K562 (cell line): Measurements from ENCODE around the gene CCDC69. TPM values are rescaled to one million over a fixed set of nuclear protein-coding genes. Genes with fewer than 3 reads are reported as not detected.

ENCODE experiments used
- ATAC-seq: fragments of 200-7000 bp; cut with Tn5 transposase; 3 replicates; pipeline ENCODE4 v1.9.1; 2020; ENCODE audit warnings: moderate library complexity
- BruUV-seq: library from RNA; stranded (reverse); fragments of 400-500 nt; replicated peaks from 2 replicates; lab custom pipeline; 2021; lab: Mats Ljungman, UMichigan
- CTCF ChIA-PET: fragments of 300-600 bp; formaldehyde crosslinking; extraction: SDS; loops from one replicate; lab custom pipeline; 2021; ENCODE audit warnings: low intra/inter-chr PET ratio; lab: Yijun Ruan, JAX
- POLR2A ChIA-PET: fragments of 300-600, 350-650 bp; sonication (Branson Sonifier 250); formaldehyde crosslinking; extraction: SDS; loops from one replicate; lab custom pipeline; 2021; ENCODE audit warnings: antibody characterized with exemption, inconsistent platforms; lab: Yijun Ruan, JAX
- DNase-seq, 4 experiments: peaks; one replicate each; pipeline versions ENCODE4 v3.0.0 to v3.0.0-alpha.2; 2011 to 2018; ENCODE audit warnings: low spot score in 3 of 4, mixed read lengths in 3 of 4; ENCODE audit errors: extremely low read depth in 1 of 4
- FAIRE-seq: peaks from 2 replicates; lab custom pipeline; 2011; peaks lifted over from hg19 to GRCh38; lab: Jason Lieb, UNC
- H2AFZ ChIP-seq: 2 replicates; pipeline ENCODE4 v1.6.0; 2011; ENCODE audit warnings: low read depth, low read length, control low read depth, inconsistent platforms
- H3K27ac ChIP-seq: fragments of 200-600 bp; 3 replicates; pipeline ENCODE4 v1.8.0; 2011; ENCODE audit warnings: low read depth, mild to moderate bottlenecking, control low read depth, inconsistent platforms, low read length, moderate library complexity, mixed read lengths; ENCODE audit errors: extremely low read depth
- H3K27me3 ChIP-seq, 2 experiments: fragments of 300-600 bp in 1 of 2; 2 replicates in 1 of 2; 3 replicates in 1 of 2; pipeline versions ENCODE4 v1.6.0 to v1.8.0; 2011; ENCODE audit warnings: inconsistent platforms in 2 of 2, low read length in 2 of 2, mild to moderate bottlenecking in 1 of 2, mixed read lengths in 1 of 2, moderate library complexity in 1 of 2; ENCODE audit not compliant: control insufficient read depth in 2 of 2, insufficient read depth in 2 of 2
- H3K36me3 ChIP-seq: fragments of 300-600 bp; 3 replicates; pipeline ENCODE4 v1.8.0; 2011; ENCODE audit warnings: mild to moderate bottlenecking, low read length, inconsistent platforms; ENCODE audit not compliant: control insufficient read depth, insufficient read depth
- H3K4me1 ChIP-seq, 2 experiments: fragments of 200-600 bp in 1 of 2; replicated peaks in 1 of 2; 2 replicates in 1 of 2; 3 replicates in 1 of 2; pipeline versions ENCODE4 v1.5.1 to v1.8.0; 2011; ENCODE audit warnings: inconsistent platforms in 2 of 2, low read length in 2 of 2, mild to moderate bottlenecking in 1 of 2, mixed read lengths in 1 of 2, moderate library complexity in 1 of 2; ENCODE audit not compliant: control insufficient read depth in 2 of 2, insufficient read depth in 2 of 2
- H3K4me2 ChIP-seq: 2 replicates; pipeline ENCODE4 v1.6.1; 2011; ENCODE audit warnings: low read length, control low read depth, inconsistent platforms, mixed read lengths; ENCODE audit not compliant: insufficient read depth
- H3K4me3 ChIP-seq: fragments of 200-600 bp; sonication (generic), shearing (Covaris generic); 2 replicates; pipeline ENCODE4 v1.5.1; 2016; ENCODE audit warnings: control low read depth, inconsistent platforms
- H3K79me2 ChIP-seq: fragments of 200-600 bp; 3 replicates; pipeline ENCODE4 v1.8.0; 2011; ENCODE audit warnings: low read length, inconsistent platforms; ENCODE audit not compliant: control insufficient read depth, insufficient read depth
- H3K9ac ChIP-seq, 2 experiments: 2 replicates each; pipeline versions ENCODE4 v1.6.0 to v1.6.1; 2011; ENCODE audit warnings: low read depth in 2 of 2, low read length in 2 of 2, control low read depth in 1 of 2, inconsistent platforms in 1 of 2, mild to moderate bottlenecking in 1 of 2, mixed read lengths in 1 of 2; ENCODE audit not compliant: insufficient read depth in 1 of 2
- H3K9me1 ChIP-seq: one replicate; pipeline ENCODE4 v1.6.0; 2011; ENCODE audit warnings: inconsistent platforms, mild to moderate bottlenecking, low read length, moderate library complexity; ENCODE audit not compliant: control insufficient read depth, insufficient read depth
- H3K9me3 ChIP-seq: replicated peaks from 2 replicates; pipeline ENCODE4 v1.5.1; 2011; ENCODE audit warnings: low read depth, low read length, inconsistent platforms; ENCODE audit not compliant: control insufficient read depth, insufficient read depth
- H4K20me1 ChIP-seq: replicated peaks from 2 replicates; pipeline ENCODE4 v1.6.1; 2011; ENCODE audit warnings: low read length, inconsistent platforms, mixed read lengths; ENCODE audit not compliant: control insufficient read depth, insufficient read depth
- FOSL1 ChIP-seq: fragments of 200-800 bp; sonication (Bioruptor generic); conservative IDR thresholded peaks from 2 replicates; pipeline ENCODE4 v1.6.1; 2016; ENCODE audit warnings: missing genetic modification characterization, missing compliant biosample characterization
- MEIS2 ChIP-seq: fragments of 450-650 bp; IDR thresholded peaks from 2 replicates; pipeline ENCODE4 v1.6.1; 2014; ENCODE audit warnings: mild to moderate bottlenecking; ENCODE audit not compliant: partially characterized antibody
- PBX2 ChIP-seq, 2 experiments: IDR thresholded peaks in 1 of 2; conservative IDR thresholded peaks in 1 of 2; 2 replicates each; pipeline ENCODE4 v1.6.1; 2016; ENCODE audit warnings: low read depth in 2 of 2, mild to moderate bottlenecking in 1 of 2, missing compliant biosample characterization in 1 of 2, missing genetic modification characterization in 1 of 2, moderate library complexity in 1 of 2
- PKNOX1 ChIP-seq: fragments of 450-650 bp; IDR thresholded peaks from 2 replicates; pipeline ENCODE4 v1.6.1; 2016
- WGBS: fragments of 100-300 bp; shearing (Covaris generic); methylation state at CpG from one replicate; pipeline ENCODE4 v1.1.6; 2016; ENCODE audit warnings: low coverage, mixed read lengths; ENCODE audit not compliant: insufficient coverage; ENCODE audit errors: missing lambda C conversion rate; 5-methylcytosine and 5-hydroxymethylcytosine counted together
- in situ Hi-C: fragments of 300-500 bp; cut with MboI; formaldehyde crosslinking; loops from 4 replicates; pipeline ENCODE4 v1.15.0; 2018; ENCODE audit warnings: inconsistent platforms, mixed read lengths
- intact Hi-C: fragments of 100-400 bp; cut with micrococcal nuclease; formaldehyde crosslinking; loops from 2 replicates; pipeline ENCODE4 v1.14.2; 2022
- polyA plus RNA-seq, 8 experiments: library from polyadenylated mRNA; depleted of rRNA in 4 of 8; stranded (reverse) in 5 of 8; unstranded in 3 of 8; fragments of >200 nt; fragmentation: Nextera tagmentation in 2 of 8; fragmentation: Illumina TruSeq in 1 of 8; extraction: Ambion mirVana in 2 of 8; extraction: Trizol in 1 of 8; gene quantifications; 2 replicates each; pipeline versions ENCODE4 v1.2.1 to v1.2.3, GENCODE V29; 2011 to 2014; ENCODE audit warnings: inconsistent platforms in 1 of 8, missing spikeins in 1 of 8
- total RNA-seq, 7 experiments: library from RNA; depleted of rRNA in 6 of 7; stranded (reverse); fragments of >200 nt in 6 of 7; fragmentation: Illumina TruSeq in 2 of 7; extraction: Trizol in 2 of 7; gene quantifications; 2 replicates each; pipeline versions ENCODE4 v1.2.1 to v1.2.3, GENCODE V29; 2011 to 2021; ENCODE audit warnings: low replicate concordance in 1 of 7

Gene CCDC69
- total and polyA plus RNA-seq, 9 of the 15 experiments (the other 6 are each of a cell fraction or from before 2014, with no cell fraction given), result 0.65 to 12.2 (median 7.6) TPM

- Histone ChIP-seq H3K4me1 (peaks cover 8 to 12% of the 10 kb centered on the region in 2 experiments; a peak in 4 of 5 replicates), H3K79me2 (no peaks in the 10 kb centered on the region), H3K4me3 (no peak overlapping the region), H3K27ac (no peak overlapping the region), H3K4me2 (no peak overlapping the region), H3K9ac (no peak overlapping the region), H3K27me3 (0 out of 5 replicates have a peak, but pooled peaks cover 0 to 4% of the 10 kb centered on the region in 2 experiments), H2AFZ (no peak overlapping the region), H3K36me3 (no peaks in the 10 kb centered on the region), H3K9me3 (no peaks in the 10 kb centered on the region), H4K20me1 (no peaks in the 10 kb centered on the region), H3K9me1 (no peaks in the 10 kb centered on the region)
- no peak for FAIRE-seq
- no TSS peak for BruUV-seq
- no peak for ATAC-seq
- ChIA-PET POLR2A (interaction anchor here (0.8 kb wide), 1 partner anchor 113 kb away, joined by 3 read pairs; no protein-coding TSS in a partner anchor), CTCF (no interaction called here)
- intact Hi-C loops (no loop called here), in situ Hi-C loops (no loop called here)
- peak; percentile 32 for TF ChIP-seq MEIS2
- no peak for TF ChIP-seq PBX2 (CRISPR knock-in tag; IDR thresholded peaks at IDR 0.05; ENCODE audit: low read depth)
- TF ChIP-seq PBX2 (tag; conservative IDR thresholded peaks at IDR 0.05; ENCODE audit: low read depth), result 0 out of 2 replicates have a peak, but pooled peaks have one; percentile 12
- no peak for TF ChIP-seq FOSL1 (tag)
- TF ChIP-seq PKNOX1, result peak; percentile 30; the same call in 1 of the 2 replicates
- no peak for DNase-seq
- WGBS, result 17% methylated on average over 5 of the region's 5 CpGs
These were observed 72.1 kb downstream of the CCDC69 start for GRCh38 chr5:151151793-151152192.
